ENCODE measurements around the gene UGT1A6.

The UGT1A6 gene

DNA sequence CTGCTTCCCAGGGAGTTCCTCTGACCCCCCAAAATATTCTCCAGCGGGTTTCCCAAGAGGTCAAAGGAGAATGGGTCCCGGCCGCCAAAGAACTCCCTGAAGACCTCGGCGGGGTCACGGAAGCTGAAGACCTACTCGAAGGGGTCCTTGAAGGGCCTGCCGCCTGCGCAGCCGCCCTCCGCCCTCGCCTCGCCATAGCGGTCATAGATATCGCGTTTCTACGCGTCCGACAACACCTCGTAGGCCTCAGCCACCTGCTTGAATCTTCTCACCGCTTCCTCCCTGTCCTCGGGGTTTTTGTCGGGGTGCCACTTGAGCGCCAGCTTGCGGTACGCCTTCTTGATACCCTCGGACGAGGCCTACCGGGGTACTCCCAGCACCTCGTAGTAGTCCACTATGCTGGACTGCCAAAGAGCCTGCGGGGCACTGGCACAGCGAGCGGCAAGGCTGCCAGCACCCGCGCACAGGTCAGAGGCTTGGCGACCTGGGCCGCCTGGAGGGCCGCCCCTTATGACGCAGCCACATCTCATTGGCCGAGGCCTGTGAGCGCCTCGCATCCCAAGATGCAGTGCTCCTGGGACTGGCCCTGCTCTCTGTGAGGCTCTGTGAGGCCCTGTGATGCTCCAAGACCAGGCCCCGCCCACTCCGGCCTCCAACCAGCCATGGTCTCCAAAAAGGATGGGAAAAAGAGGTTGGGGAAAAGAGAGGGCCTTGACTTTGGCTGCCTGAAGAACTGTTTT is 62.4 kb downstream of the UGT1A6 start:
- H3K9me2 ChIP-seq (ENCODE audit: low read depth, low read length): no peaks in the 10 kb centered on the region
- TF ChIP-seq EZH2 (IDR thresholded peaks at IDR 0.05; ENCODE audit: borderline replicate concordance, low read length) (no peak), CTCF (IDR thresholded peaks at IDR 0.05; ENCODE audit: low read length) (no peak)

GRCh38 chr2:233756429-233757081 is 63.9 kb downstream of the UGT1A6 start:
- no peak for TF ChIP-seq CTCF (IDR thresholded peaks at IDR 0.05; ENCODE audit: low read length)
- TF ChIP-seq EZH2 (IDR thresholded peaks at IDR 0.05; ENCODE audit: borderline replicate concordance, low read length): no peak
- no peaks in the 10 kb centered on the region for H3F3A ChIP-seq (ENCODE audit: insufficient read depth, low read length)
- H3K4me3 ChIP-seq (ENCODE audit: low read depth, low read length, poor library complexity, severe bottlenecking): no peak overlapping the region
- H2AFZ ChIP-seq (ENCODE audit: low read length): no peak overlapping the region
- no peaks in the 10 kb centered on the region for H3K9me2 ChIP-seq (ENCODE audit: low read depth, low read length)
- no peak overlapping the region for H3K4me2 ChIP-seq (ENCODE audit: low read length)
- no peaks in the 10 kb centered on the region for H3K36me3 ChIP-seq (ENCODE audit: insufficient read depth, low read length)
- no peaks in the 10 kb centered on the region for H3K79me2 ChIP-seq (ENCODE audit: insufficient read depth, low read length)
- no peaks in the 10 kb centered on the region for H3K4me1 ChIP-seq (ENCODE audit: insufficient read depth, low read length, severe bottlenecking)
- H3K27ac ChIP-seq (ENCODE audit: low read depth, low read length, poor library complexity, severe bottlenecking): no peak overlapping the region
- H3K9ac ChIP-seq (ENCODE audit: low read length): no peak overlapping the region
- H3K9me3 ChIP-seq (ENCODE audit: low read length): no peaks in the 10 kb centered on the region
- H3K27me3 ChIP-seq (ENCODE audit: insufficient read depth, low read length): no peaks in the 10 kb centered on the region
- no peaks in the 10 kb centered on the region for H4K20me1 ChIP-seq (ENCODE audit: insufficient read depth, low read length)

More for the DNA sequence above, 62.4 kb downstream of the UGT1A6 start:
- no peak overlapping the region for H3K4me2 ChIP-seq (ENCODE audit: low read length)
- no peaks in the 10 kb centered on the region for H4K20me1 ChIP-seq (ENCODE audit: insufficient read depth, low read length)
- no peaks in the 10 kb centered on the region for H3K27me3 ChIP-seq (ENCODE audit: insufficient read depth, low read length)
- H3K27ac ChIP-seq (ENCODE audit: low read depth, low read length, poor library complexity, severe bottlenecking): no peak overlapping the region
- H3K79me2 ChIP-seq (ENCODE audit: insufficient read depth, low read length): no peaks in the 10 kb centered on the region
- no peaks in the 10 kb centered on the region for H3K9me3 ChIP-seq (ENCODE audit: low read length)
- no peak overlapping the region for H2AFZ ChIP-seq (ENCODE audit: low read length)
- no peaks in the 10 kb centered on the region for H3F3A ChIP-seq (ENCODE audit: insufficient read depth, low read length)
- no peaks in the 10 kb centered on the region for H3K36me3 ChIP-seq (ENCODE audit: insufficient read depth, low read length)
- no peak overlapping the region for H3K4me3 ChIP-seq (ENCODE audit: low read depth, low read length, poor library complexity, severe bottlenecking)
- no peaks in the 10 kb centered on the region for H3K4me1 ChIP-seq (ENCODE audit: insufficient read depth, low read length, severe bottlenecking)
- no peak overlapping the region for H3K9ac ChIP-seq (ENCODE audit: low read length)

- Histone ChIP-seq H3K36me3 (ENCODE audit: insufficient read depth, low read length) (no peaks in the 10 kb centered on the region), H3K27ac (ENCODE audit: low read depth, low read length, poor library complexity, severe bottlenecking) (no peak overlapping the region)
Observed at GRCh38 chr2:233758141-233758540, 65.5 kb downstream of the UGT1A6 start.

More at GRCh38 chr2:233758141-233758540, 65.5 kb downstream of the UGT1A6 start:
- Histone ChIP-seq H3K9ac (ENCODE audit: low read length) (no peak overlapping the region), H2AFZ (ENCODE audit: low read length) (no peak overlapping the region), H4K20me1 (ENCODE audit: insufficient read depth, low read length) (no peaks in the 10 kb centered on the region), H3K27me3 (ENCODE audit: insufficient read depth, low read length) (no peaks in the 10 kb centered on the region), H3K9me3 (ENCODE audit: low read length) (no peaks in the 10 kb centered on the region), H3K4me2 (ENCODE audit: low read length) (no peak overlapping the region), H3K4me3 (ENCODE audit: low read depth, low read length, poor library complexity, severe bottlenecking) (no peak overlapping the region), H3K79me2 (ENCODE audit: insufficient read depth, low read length) (no peaks in the 10 kb centered on the region), H3F3A (ENCODE audit: insufficient read depth, low read length) (no peaks in the 10 kb centered on the region), H3K9me2 (ENCODE audit: low read depth, low read length) (no peaks in the 10 kb centered on the region), H3K4me1 (ENCODE audit: insufficient read depth, low read length, severe bottlenecking) (no peaks in the 10 kb centered on the region)
- TF ChIP-seq EZH2 (IDR thresholded peaks at IDR 0.05; ENCODE audit: borderline replicate concordance, low read length): no peak
- no peak for TF ChIP-seq CTCF (IDR thresholded peaks at IDR 0.05; ENCODE audit: low read length)
